HG03064 (cell line): Measurements from ENCODE around the gene PLAC1.

Experiments used
- ATAC-seq: cut with Tn5 transposase; IDR thresholded peaks from one replicate; pipeline ENCODE4 v1.9.1; 2021; ENCODE audit warnings: low read depth; ENCODE audit not compliant: unreplicated experiment

The PLAC1 gene

DNA sequence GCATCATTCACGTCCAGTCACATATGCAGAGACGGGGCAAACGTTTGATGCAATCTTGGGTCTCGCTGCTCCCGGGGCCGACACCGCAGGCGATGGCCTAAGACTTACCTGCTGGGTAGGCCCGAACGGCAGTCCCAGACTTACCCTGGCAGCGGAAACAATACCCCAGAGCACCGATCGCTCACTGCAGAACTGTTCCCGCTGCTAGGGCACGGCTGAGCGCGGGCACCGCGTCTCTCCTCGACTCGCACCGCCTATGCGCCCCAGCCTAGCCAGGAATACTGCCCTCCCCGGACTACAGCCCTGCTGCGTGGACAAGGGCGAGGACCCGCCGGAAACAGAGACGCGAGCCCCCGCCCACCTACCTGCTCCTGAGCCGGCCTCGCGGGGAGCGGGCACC, 112.1 kb downstream of the PLAC1 start:
- ATAC-seq = no peak

DNA sequence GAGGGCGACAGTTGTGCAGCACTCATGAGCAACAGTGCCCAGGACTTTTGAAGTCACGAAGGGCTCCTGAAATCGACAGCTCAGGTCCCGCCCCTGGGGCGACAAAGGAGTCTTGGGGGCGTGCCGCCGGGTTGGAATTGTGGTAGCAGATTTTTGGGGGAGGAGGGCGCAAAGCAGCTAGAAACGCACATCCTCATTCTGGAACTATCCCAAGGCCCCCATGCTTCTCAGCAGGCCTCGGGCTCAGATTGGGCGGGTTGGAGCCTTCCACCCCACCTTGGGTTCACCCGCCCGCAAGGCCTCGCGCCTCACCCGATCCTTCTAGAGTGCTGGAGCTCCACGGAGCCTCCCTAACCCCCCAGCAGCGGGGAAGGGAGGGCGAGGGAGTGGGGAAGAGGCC, 112.8 kb downstream of the PLAC1 start:
- ATAC-seq = no peak

DNA sequence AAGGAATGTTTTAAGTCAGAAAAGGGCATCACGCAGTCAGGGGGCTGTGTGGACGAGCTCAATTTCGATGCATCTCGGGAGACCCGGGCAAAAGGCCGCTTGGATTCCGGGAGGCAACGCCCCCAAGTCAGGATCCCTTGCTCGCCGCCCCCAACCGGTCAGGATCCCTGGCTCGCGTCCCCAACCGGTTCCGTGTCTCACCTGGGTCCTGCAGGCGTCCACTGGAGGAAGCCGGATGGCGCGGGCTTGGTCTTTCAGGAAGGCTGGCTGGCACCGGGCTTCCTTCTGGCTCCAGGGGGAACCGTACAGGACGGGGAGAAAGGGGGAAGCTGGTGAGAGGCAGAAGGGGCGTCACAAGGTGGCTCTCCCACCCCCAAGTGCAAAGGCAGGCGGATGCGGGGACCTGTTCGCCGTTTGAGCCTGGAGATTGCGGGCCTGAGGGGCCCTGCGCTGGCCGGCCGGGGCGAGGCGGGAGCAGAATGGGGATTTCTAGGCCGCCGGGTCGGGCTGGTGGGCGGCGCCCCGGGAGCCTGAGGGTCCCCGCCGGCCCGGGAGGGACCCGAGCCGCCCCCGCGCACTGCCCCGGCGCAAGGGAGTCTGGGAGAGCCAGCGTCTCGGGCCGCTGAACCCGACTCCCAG, 113.6 kb downstream of the PLAC1 start:
- ATAC-seq = no peak

- no peak for ATAC-seq
Measured at GRCh38 chrX:134544135-134544512, 114.1 kb downstream of the PLAC1 start.

DNA sequence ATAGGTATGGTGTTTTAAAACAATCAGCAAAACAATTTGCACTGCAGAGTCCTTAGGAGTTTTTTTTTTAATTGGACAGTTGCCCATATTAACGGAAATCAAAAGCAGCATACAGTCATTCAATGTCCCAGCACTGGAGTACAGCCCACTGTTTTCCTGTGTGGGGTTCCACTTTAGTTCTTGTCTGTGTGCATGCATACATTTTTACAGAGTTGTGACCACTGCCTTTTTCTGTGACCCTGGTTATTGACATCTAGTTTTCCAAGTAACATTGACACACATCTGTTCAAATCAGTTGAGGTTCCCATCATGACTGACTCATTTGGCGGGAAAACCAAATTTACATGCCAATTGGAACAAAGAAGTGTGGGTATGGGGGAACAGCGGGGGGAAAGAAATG, 115.0 kb downstream of the PLAC1 start:
- no peak for ATAC-seq

GRCh38 chrX:134542485-134542884, 115.8 kb downstream of the PLAC1 start:
- ATAC-seq = no peak

DNA sequence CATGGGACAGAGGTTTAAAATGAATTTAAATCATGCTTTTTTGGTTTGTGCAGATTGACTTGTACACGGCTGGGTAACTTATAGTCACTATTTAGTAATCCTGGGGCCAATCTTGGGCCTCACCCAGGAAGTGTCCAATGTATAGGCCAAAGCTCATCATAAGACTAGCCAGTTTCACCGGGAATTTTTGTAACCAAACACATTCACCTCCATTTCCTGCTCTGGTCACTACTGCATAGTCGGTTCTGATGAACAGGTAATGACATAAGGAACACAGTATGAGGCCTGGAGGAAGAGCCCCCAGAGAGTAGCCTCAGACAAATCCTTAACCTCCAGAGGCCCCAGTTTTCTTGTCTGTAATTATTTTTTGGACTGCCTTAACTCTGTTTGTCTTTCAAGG, 116.4 kb downstream of the PLAC1 start:
- ATAC-seq = no peak

GRCh38 chrX:134538316-134538715, 120.0 kb downstream of the PLAC1 start:
- no peak for ATAC-seq

DNA sequence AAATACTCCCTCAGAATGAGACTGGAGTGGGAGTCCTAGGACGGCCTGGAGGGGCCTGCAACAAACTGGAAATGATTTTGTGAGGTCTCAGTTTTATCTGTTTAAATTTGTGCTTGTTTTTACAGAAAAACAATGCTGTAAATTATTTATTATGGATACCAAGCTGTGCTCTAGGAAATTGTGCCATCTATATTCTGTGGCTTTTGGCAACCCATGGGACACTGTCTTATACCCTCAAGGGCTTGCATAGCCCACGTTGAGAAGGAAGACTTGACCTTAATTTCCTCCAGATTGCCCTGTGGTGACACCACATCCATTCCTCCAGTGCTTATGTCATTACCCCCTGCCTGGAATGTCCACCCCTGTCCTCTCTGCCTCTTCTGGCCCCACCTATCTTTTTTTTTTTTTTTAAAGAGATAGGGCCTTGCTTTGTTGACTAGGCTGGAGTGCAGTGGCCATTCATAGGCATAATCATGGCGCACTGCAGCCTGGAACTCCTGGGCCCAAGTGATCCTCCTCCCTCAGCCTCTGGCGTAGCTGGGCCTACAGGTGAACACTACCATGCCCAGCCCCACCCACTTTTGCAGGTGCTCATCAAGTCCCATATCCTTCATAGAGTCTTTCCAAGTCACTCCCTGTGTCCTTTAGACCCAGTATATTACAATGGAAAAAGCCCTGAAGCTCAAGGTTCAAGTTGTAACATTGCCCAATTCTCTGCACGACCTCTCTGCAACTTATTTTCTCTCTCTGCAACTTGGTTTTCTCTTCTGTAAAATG, 120.9 kb downstream of the PLAC1 start:
- ATAC-seq = no peak

DNA sequence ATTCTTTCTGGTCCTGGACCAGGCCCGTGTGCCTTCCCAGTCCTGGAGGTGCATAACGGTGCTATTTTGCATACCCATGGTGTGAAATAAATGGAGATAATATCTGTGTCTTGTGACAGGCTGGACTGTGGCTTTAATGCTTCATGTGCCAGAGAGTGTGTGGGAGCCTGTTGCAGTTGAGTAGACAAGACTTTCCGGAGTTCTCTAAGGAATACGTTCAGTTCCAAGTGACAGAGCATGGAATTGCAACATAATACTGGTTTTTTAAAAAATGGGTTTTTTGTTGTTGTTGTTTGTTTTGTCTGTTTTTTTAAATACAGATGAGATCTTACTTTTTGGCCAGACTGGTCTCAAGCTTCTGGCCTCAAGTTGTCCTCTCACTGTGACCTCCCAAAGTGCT, 124.3 kb downstream of the PLAC1 start:
- ATAC-seq = no peak

GRCh38 chrX:134533352-134533751, 124.9 kb downstream of the PLAC1 start:
- ATAC-seq = no peak

- no peak for ATAC-seq
Measured at GRCh38 chrX:134530845-134531244, 127.4 kb downstream of the PLAC1 start.

- ATAC-seq = no peak
Measured at GRCh38 chrX:134529481-134529880, 128.8 kb downstream of the PLAC1 start.

DNA sequence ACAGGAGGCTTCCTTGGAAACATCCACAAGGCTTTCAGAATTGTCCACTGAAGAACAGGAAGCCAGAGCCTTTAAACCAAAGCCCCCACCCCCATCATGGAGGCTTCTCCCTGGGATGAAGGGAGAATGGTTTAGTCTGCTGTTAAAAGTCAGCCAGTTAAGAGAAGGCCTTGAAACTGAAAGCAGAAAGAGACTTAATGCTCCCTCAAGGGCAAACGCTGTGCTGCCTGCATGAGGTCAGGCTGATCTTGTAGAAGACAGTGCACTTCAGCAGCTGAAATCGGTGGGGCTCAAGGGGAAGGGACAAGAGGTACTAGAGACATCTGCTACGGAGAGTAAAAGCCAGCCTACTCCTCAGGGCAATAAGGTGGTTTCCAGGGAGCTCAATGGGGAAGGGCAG, 129.3 kb downstream of the PLAC1 start:
- no peak for ATAC-seq

DNA sequence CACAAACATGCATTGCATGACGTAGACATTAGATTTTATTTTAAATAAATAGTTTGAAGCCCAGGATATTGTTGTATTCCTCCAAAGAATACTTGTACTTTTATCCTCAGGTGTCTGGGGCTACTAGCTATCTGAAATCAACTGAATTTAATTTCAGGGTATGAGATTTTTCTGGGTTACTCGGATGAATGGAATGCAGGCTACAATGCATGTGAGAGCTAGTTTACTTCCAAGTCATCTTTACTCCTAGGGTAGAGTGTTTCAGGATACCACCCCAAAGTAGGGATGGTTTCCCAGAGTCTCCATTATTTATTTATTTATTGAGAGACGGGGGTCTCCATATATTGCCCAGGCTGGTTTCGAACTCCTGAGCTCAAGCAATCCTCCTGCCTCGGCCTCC, 131.9 kb downstream of the PLAC1 start:
- ATAC-seq = no peak

DNA sequence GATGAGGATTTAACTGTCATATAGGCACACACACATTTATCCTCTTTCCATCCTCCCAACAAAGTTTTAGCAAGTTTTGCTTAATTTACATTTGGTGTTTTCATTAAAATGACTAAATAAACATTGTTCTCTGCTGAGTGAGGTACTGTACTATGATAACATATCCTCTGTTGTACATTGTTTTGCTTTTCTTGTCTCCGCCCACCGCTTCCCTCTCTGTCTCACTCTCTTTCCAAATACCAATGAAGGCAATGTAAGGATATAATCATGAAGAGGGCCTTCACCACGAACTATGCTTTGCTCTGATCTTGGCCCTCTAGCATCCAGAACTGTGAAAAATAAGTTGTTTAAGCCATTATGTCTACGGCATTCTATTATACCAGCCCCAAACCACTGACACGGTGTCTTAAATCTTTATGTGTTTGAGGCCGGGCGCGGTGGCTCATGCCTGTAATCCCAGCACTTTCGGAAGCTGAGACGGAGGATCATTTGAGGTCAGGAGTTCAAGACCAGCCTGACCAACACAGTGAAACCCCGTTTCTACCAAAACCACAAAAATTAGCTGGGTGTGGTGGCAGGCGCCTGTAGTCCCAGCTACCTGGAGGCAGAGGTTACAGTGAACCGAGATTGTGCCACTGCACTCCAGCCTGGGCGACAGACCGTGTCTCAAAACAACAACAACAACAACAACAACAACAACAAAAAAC, 133.0 kb downstream of the PLAC1 start:
- no peak for ATAC-seq

DNA sequence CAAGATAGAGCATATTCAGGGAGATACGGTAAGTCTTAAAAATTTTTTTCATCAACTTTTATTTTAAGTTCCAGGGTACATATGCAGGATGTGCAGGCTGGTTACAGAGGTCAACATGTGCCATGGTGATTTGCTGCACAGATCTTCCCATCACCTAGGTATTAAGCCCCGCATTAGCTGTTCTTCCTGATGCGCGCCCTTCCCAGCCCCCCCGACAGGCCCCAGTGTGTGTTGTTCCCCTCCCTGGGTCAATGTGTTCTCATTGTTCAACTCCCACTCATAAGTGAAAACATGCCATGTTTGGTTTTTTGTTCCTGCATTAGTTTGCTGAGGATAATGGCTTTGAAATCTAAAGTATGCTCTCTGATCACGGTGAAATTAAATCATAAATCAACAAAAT, 134.1 kb downstream of the PLAC1 start:
- no peak for ATAC-seq

DNA sequence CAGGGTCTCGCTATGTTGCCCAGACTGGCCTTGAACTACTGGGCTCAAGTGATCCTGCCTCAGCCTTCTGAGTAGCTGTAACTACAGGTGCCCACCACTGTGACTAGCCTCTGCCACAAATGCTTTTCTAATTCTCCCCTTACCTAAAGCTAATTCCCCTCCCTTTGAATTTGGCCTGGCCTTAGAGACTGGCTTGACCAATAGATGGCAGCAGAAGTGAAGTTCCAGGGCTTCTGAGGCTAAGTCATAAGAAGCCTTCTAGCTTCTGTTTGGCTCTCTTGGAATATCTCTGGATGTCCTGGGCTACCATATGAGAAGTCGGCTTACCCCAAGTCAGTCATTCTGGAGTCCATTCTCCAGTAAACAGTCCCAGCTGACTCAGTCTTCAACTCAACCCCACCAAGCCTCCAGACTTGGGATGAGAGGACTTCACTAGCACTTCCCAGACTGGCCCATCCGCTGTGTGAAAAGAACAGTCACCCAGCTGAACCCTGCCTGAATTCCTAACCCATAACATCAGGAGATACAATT, 137.3 kb downstream of the PLAC1 start:
- ATAC-seq = no peak
